CD8-positive, alpha-beta memory T cell (primary cell): ENCODE measurements around the gene PTP4A1. TPM values are rescaled to one million over a fixed set of nuclear protein-coding genes. Genes with fewer than 3 reads are reported as not detected.
"Not testable (repeated sequence)": the region's sequence is repeated elsewhere in the genome, so short reads cannot be mapped to it uniquely, and the experiment has no call there.

Experiments used
- CTCF ChIA-PET: fragments of 350-600 bp; sonication (Branson Sonifier 250); formaldehyde crosslinking; loops from one replicate; lab custom pipeline; 2021; ENCODE audit warnings: antibody characterized with exemption; lab: Charles Lee
- POLR2A ChIA-PET: fragments of 350-600 bp; sonication (Branson Sonifier 250); formaldehyde crosslinking; loops from one replicate; lab custom pipeline; 2021; ENCODE audit warnings: antibody characterized with exemption; lab: Charles Lee
- DNase-seq, 5 donors: peaks; one replicate each; pipeline versions ENCODE4 v3.0.0 to v3.0.0-alpha.2; 2020 to 2022; ENCODE audit warnings: mixed read lengths in 1 of 5
- H3K27ac ChIP-seq: one replicate; pipeline ENCODE4 v1.7.0; 2013; ENCODE audit warnings: low read depth, mild to moderate bottlenecking, low read length, moderate library complexity
- H3K27me3 ChIP-seq: 2 replicates; pipeline ENCODE4 v1.7.0; 2013; ENCODE audit warnings: low read length, mild to moderate bottlenecking; ENCODE audit not compliant: insufficient read depth, poor library complexity, severe bottlenecking
- H3K36me3 ChIP-seq: 2 replicates; pipeline ENCODE4 v1.7.0; 2013; ENCODE audit warnings: mild to moderate bottlenecking, low read length, moderate library complexity; ENCODE audit not compliant: insufficient read depth
- H3K4me1 ChIP-seq: 2 replicates; pipeline ENCODE4 v1.7.0; 2013; ENCODE audit warnings: mild to moderate bottlenecking, low read length, moderate library complexity; ENCODE audit not compliant: insufficient read depth
- H3K4me3 ChIP-seq: 2 replicates; pipeline ENCODE4 v1.7.0; 2013; ENCODE audit warnings: mild to moderate bottlenecking, low read length
- H3K9me3 ChIP-seq: 2 replicates; pipeline ENCODE4 v1.7.0; 2013; ENCODE audit warnings: mild to moderate bottlenecking, low read length
- H3K27ac Mint-ChIP-seq, 8 donors: one replicate each; pipeline ENCODE4 v1.8.0; 2020 to 2021; ENCODE audit warnings: mixed read lengths in 8 of 8, mild to moderate bottlenecking in 6 of 8, inconsistent platforms in 3 of 8, moderate library complexity in 3 of 8
- H3K27me3 Mint-ChIP-seq, 2 donors: one replicate each; pipeline ENCODE4 v1.8.0; 2020 to 2021; ENCODE audit warnings: mixed read lengths in 2 of 2, mild to moderate bottlenecking in 1 of 2, moderate library complexity in 1 of 2
- H3K36me3 Mint-ChIP-seq, 3 donors: one replicate each; pipeline ENCODE4 v1.8.0; 2020 to 2021; ENCODE audit warnings: mixed read lengths in 3 of 3, inconsistent platforms in 1 of 3, mild to moderate bottlenecking in 1 of 3
- H3K4me1 Mint-ChIP-seq, 3 donors: one replicate each; pipeline ENCODE4 v1.8.0; 2020 to 2021; ENCODE audit warnings: mixed read lengths in 3 of 3, inconsistent platforms in 1 of 3, mild to moderate bottlenecking in 1 of 3
- H3K4me3 Mint-ChIP-seq, 7 donors: one replicate each; pipeline ENCODE4 v1.8.0; 2020 to 2021; ENCODE audit warnings: mixed read lengths in 7 of 7, mild to moderate bottlenecking in 6 of 7, moderate library complexity in 4 of 7, inconsistent platforms in 2 of 7
- H3K9me3 Mint-ChIP-seq, 5 donors: one replicate each; pipeline ENCODE4 v1.8.0; 2020 to 2022; ENCODE audit warnings: mixed read lengths in 5 of 5, mild to moderate bottlenecking in 3 of 5, moderate library complexity in 2 of 5, inconsistent platforms in 1 of 5
- polyA plus RNA-seq: library from polyadenylated mRNA; unstranded; fragments of 300-500 nt; fragmentation: Illumina TruSeq; gene quantifications from one replicate; pipeline ENCODE4 v1.2.3, GENCODE V29; 2021
- total RNA-seq, 2 experiments: library from RNA; stranded (reverse); gene quantifications; one replicate each; pipeline ENCODE4 v1.2.3, GENCODE V29; 2021

PTP4A1 gene
- total RNA-seq: 100 to 1,000 TPM in 1 of 2 experiments, 10 to 100 TPM in 1; 92.3 to 107 TPM
- polyA plus RNA-seq: 54.3 TPM

GRCh38 chr6:63572044-63572746 is at the start of gene PTP4A1, which contains the start of gene LOC128125822:
Gene PTP4A1, plus strand, starts transcription at chr6:63572480. Its CDS starts 4,401 bp downstream, at chr6:63576881.
Gene LOC128125822, plus strand, starts transcription at chr6:63572480.
- Mint-ChIP-seq H3K4me1 (peaks cover 31 to 43% (median 43%) of the 10 kb centered on the region in 3 donors), H3K4me3 (peak within 1 kb of the TSS; percentile 90 to 100 (median 95)), H3K36me3 (peaks cover 2 to 23% (median 7%) of the 10 kb centered on the region in 3 donors), H3K27ac (peak within 1 kb of the TSS; percentile 94 to 100 (median 98)), H3K9me3 (no peaks in the 10 kb centered on the region), H3K27me3 (peaks cover 0 to 4% of the 10 kb centered on the region in 2 donors)
- peaks cover 25% of the 10 kb centered on the region for H3K4me1 ChIP-seq
- peak within 1 kb of the TSS; percentile 87 for H3K27ac ChIP-seq
- ChIA-PET CTCF (no interaction called here), POLR2A (interaction anchor here (1.2 kb wide), 1 partner anchor 63 kb away, joined by 4 read pairs; the partner anchor contains the start of gene PHF3)
- peak; percentile 95 to 98 (median 97) for DNase-seq
- no peaks in the 10 kb centered on the region for H3K9me3 ChIP-seq
- H3K4me3 ChIP-seq: peak within 1 kb of the TSS; percentile 91
- no peaks in the 10 kb centered on the region for H3K27me3 ChIP-seq
- H3K36me3 ChIP-seq: peaks cover 10% of the 10 kb centered on the region

GRCh38 chr6:63522911-63523287 is 49.4 kb upstream of the PTP4A1 start:
- H3K4me3 Mint-ChIP-seq, CTCF ChIA-PET, POLR2A ChIA-PET: not testable (repeated sequence)

GRCh38 chr6:63523630-63524029 is 48.6 kb upstream of the PTP4A1 start:
- H3K4me1 Mint-ChIP-seq: peaks cover 0 to 4% (median 0%) of the 10 kb centered on the region in 3 donors

More at GRCh38 chr6:63522911-63523287, 49.4 kb upstream of the PTP4A1 start:
- H3K27me3 ChIP-seq, H3K9me3 ChIP-seq, H3K27ac Mint-ChIP-seq, H3K9me3 Mint-ChIP-seq, H3K4me1 Mint-ChIP-seq, H3K4me3 ChIP-seq, H3K36me3 ChIP-seq, H3K27ac ChIP-seq, DNase-seq, H3K4me1 ChIP-seq, H3K36me3 Mint-ChIP-seq: not testable (repeated sequence)
- peaks cover 2 to 13% of the 10 kb centered on the region in 2 donors for H3K27me3 Mint-ChIP-seq

GRCh38 chr6:63525186-63525878 is 46.9 kb upstream of the PTP4A1 start:
- DNase-seq: no peak
- no peaks in the 10 kb centered on the region for H3K36me3 Mint-ChIP-seq
- H3K9me3 Mint-ChIP-seq: no peaks in the 10 kb centered on the region
- peaks cover 6 to 14% (median 9%) of the 10 kb centered on the region in 3 donors for H3K4me1 Mint-ChIP-seq
- ChIA-PET POLR2A (no interaction called here), CTCF (no interaction called here)
- peak overlapping the region in 1 of 7 donors; percentile 12 for H3K4me3 Mint-ChIP-seq
- Histone ChIP-seq H3K27ac (no peak overlapping the region), H3K27me3 (no peaks in the 10 kb centered on the region), H3K4me3 (no peak overlapping the region), H3K4me1 (no peaks in the 10 kb centered on the region), H3K9me3 (no peaks in the 10 kb centered on the region), H3K36me3 (no peaks in the 10 kb centered on the region)
- H3K27me3 Mint-ChIP-seq: peaks cover 2 to 3% of the 10 kb centered on the region in 2 donors
- H3K27ac Mint-ChIP-seq: peak overlapping the region in 4 of 8 donors; percentile 51 to 88 (median 70)

More at GRCh38 chr6:63523630-63524029, 48.6 kb upstream of the PTP4A1 start:
- H3K9me3 ChIP-seq: no peaks in the 10 kb centered on the region
- Mint-ChIP-seq H3K27ac (peak overlapping the region in 1 of 8 donors; percentile 54), H3K36me3 (no peaks in the 10 kb centered on the region), H3K9me3 (no peaks in the 10 kb centered on the region), H3K4me3 (no peak overlapping the region), H3K27me3 (peaks cover 2 to 7% of the 10 kb centered on the region in 2 donors)
- H3K36me3 ChIP-seq: no peaks in the 10 kb centered on the region
- no peak overlapping the region for H3K4me3 ChIP-seq
- no peak for DNase-seq
- ChIA-PET CTCF (no interaction called here), POLR2A (no interaction called here)
- no peaks in the 10 kb centered on the region for H3K4me1 ChIP-seq
- no peak overlapping the region for H3K27ac ChIP-seq
- no peaks in the 10 kb centered on the region for H3K27me3 ChIP-seq

GRCh38 chr6:63526931-63527330 is 45.3 kb upstream of the PTP4A1 start:
- no peak overlapping the region for H3K27ac Mint-ChIP-seq
- Histone ChIP-seq H3K4me1 (no peaks in the 10 kb centered on the region), H3K36me3 (no peaks in the 10 kb centered on the region), H3K27ac (no peak overlapping the region), H3K9me3 (no peaks in the 10 kb centered on the region), H3K27me3 (no peaks in the 10 kb centered on the region), H3K4me3 (no peak overlapping the region)
- H3K27me3 Mint-ChIP-seq: peaks cover 0 to 3% of the 10 kb centered on the region in 2 donors
- ChIA-PET CTCF (no interaction called here), POLR2A (no interaction called here)
- no peak overlapping the region for H3K4me3 Mint-ChIP-seq
- H3K36me3 Mint-ChIP-seq: no peaks in the 10 kb centered on the region
- DNase-seq: no peak
- no peaks in the 10 kb centered on the region for H3K9me3 Mint-ChIP-seq
- H3K4me1 Mint-ChIP-seq: peaks cover 6 to 14% (median 9%) of the 10 kb centered on the region in 3 donors

GRCh38 chr6:63527658-63528514 is 44.4 kb upstream of the PTP4A1 start:
- H3K27ac Mint-ChIP-seq: no peak overlapping the region
- Histone ChIP-seq H3K4me3 (no peak overlapping the region), H3K27me3 (no peaks in the 10 kb centered on the region), H3K36me3 (no peaks in the 10 kb centered on the region), H3K4me1 (no peaks in the 10 kb centered on the region), H3K27ac (no peak overlapping the region), H3K9me3 (no peaks in the 10 kb centered on the region)
- H3K4me3 Mint-ChIP-seq: no peak overlapping the region
- CTCF ChIA-PET: no interaction called here
- peaks cover 6 to 14% (median 9%) of the 10 kb centered on the region in 3 donors for H3K4me1 Mint-ChIP-seq
- no peaks in the 10 kb centered on the region for H3K9me3 Mint-ChIP-seq
- no peak for DNase-seq
- H3K27me3 Mint-ChIP-seq: peaks cover 3 to 6% of the 10 kb centered on the region in 2 donors
- POLR2A ChIA-PET: no interaction called here
- no peaks in the 10 kb centered on the region for H3K36me3 Mint-ChIP-seq

GRCh38 chr6:63529498-63529897 is 42.8 kb upstream of the PTP4A1 start:
- Mint-ChIP-seq H3K36me3 (no peaks in the 10 kb centered on the region), H3K4me1 (peaks cover 6 to 14% (median 9%) of the 10 kb centered on the region in 3 donors), H3K4me3 (peak overlapping the region in 1 of 7 donors; percentile 8), H3K27me3 (peaks cover 6 to 7% of the 10 kb centered on the region in 2 donors), H3K27ac (peak overlapping the region in 1 of 8 donors; percentile 61), H3K9me3 (no peaks in the 10 kb centered on the region)
- Histone ChIP-seq H3K27ac (no peak overlapping the region), H3K36me3 (no peaks in the 10 kb centered on the region), H3K27me3 (no peaks in the 10 kb centered on the region), H3K9me3 (no peaks in the 10 kb centered on the region), H3K4me3 (no peak overlapping the region), H3K4me1 (no peaks in the 10 kb centered on the region)
- no peak for DNase-seq
- POLR2A ChIA-PET: no interaction called here
- CTCF ChIA-PET: no interaction called here
